Psoas muscle (tissue), 8 donors: ENCODE data around the gene WDR86. TPM values are rescaled to one million over a fixed set of nuclear protein-coding genes. Genes with fewer than 3 reads are reported as not detected.
A peak's percentile ranks its signal among the peaks of the same experiment; 100 is the strongest.

ENCODE experiments used
- ATAC-seq, 4 donors: fragments of 200-7000 bp; cut with Tn5 transposase; one replicate each; pipeline ENCODE4 v1.9.1; 2020; ENCODE audit warnings: moderate library complexity in 3 of 4, mild to moderate bottlenecking in 2 of 4
- DNase-seq, 2 donors: peaks; one replicate each; pipeline ENCODE4 v3.0.0-alpha.2; 2020
- H3K27ac ChIP-seq: fragments of 200-600 bp; one replicate; pipeline ENCODE4 v1.8.0; 2022
- H3K27me3 ChIP-seq, 3 donors: fragments of 200-600 bp in 1 of 3; one replicate each; pipeline versions ENCODE4 v1.6.1 to v1.8.0; 2013 to 2022; ENCODE audit warnings: low read length in 2 of 3, mild to moderate bottlenecking in 2 of 3, moderate library complexity in 1 of 3; ENCODE audit not compliant: insufficient read depth in 3 of 3
- H3K36me3 ChIP-seq, 2 donors: fragments of 200-600 bp in 1 of 2; one replicate each; pipeline versions ENCODE4 v1.6.1 to v1.8.0; 2013 to 2022; ENCODE audit warnings: low read depth in 1 of 2, mild to moderate bottlenecking in 1 of 2, moderate library complexity in 1 of 2; ENCODE audit not compliant: insufficient read depth in 1 of 2
- H3K4me1 ChIP-seq: fragments of 200-600 bp; one replicate; pipeline ENCODE4 v1.8.0; 2022
- H3K4me3 ChIP-seq: fragments of 200-600 bp; one replicate; pipeline ENCODE4 v1.8.0; 2022; ENCODE audit warnings: mild to moderate bottlenecking
- H3K9me3 ChIP-seq: fragments of 200-600 bp; one replicate; pipeline ENCODE4 v1.8.0; 2022
- whole genome bisulfite sequencing, 3 donors: extraction: QIAGEN DNeasy Blood & Tissue Kit; methylation state at CpG; one replicate each; pipeline versions ENCODE4 v1.1.6 to v1.1.7; 2013; 5-methylcytosine and 5-hydroxymethylcytosine counted together
- intact Hi-C, 2 donors: fragments of 100-400 bp; cut with DNase I; formaldehyde crosslinking; loops; one replicate each; pipeline versions ENCODE4 v1.11.0 to v1.14.2; 2022
- long read RNA-seq, 2 donors: library from polyadenylated mRNA; unstranded; transcript quantifications; one replicate each; pipeline ENCODE4 v2.0.0, GENCODE V29; 2021
- polyA plus RNA-seq, 3 donors: library from polyadenylated mRNA; stranded (reverse); fragments of 200-250 nt; gene quantifications; one replicate each; pipeline ENCODE4 v1.2.3, GENCODE V29; 2013
- total RNA-seq, 4 donors: library from RNA; stranded (reverse); fragmentation: NEBNext Ultra II Directional in 2 of 4; extraction: Animal tissue kit (Norgen Biotek cat#: 25700) in 2 of 4; gene quantifications; one replicate each; pipeline versions ENCODE4 v1.2.1 to v1.2.4, GENCODE V29; 2021 to 2023
- TF ChIP-seq, protein P1 (sequence below): fragments of 200-600 bp; IDR thresholded peaks from one replicate; pipeline ENCODE4 v1.8.0; 2022; ENCODE audit warnings: antibody characterized with exemption
- donor health status: healthy with polysubstance abuse.
- donor health status: DM: no; HTN: no; CAD: no; lungs with moderate emphysema.
- donor health status: Bipolar disorder and iron deficiency.
- donor health status: healthy.
- donor health status: DM: yes; HTN: yes; CAD: no.
- donor health status: DM: no; HTN: no; CAD: no.
- donor health status: DM: no; HTN: no; CAD: no.
- donor health status: DM: yes; HTN: yes; CAD: no.

The WDR86 gene, protein sequence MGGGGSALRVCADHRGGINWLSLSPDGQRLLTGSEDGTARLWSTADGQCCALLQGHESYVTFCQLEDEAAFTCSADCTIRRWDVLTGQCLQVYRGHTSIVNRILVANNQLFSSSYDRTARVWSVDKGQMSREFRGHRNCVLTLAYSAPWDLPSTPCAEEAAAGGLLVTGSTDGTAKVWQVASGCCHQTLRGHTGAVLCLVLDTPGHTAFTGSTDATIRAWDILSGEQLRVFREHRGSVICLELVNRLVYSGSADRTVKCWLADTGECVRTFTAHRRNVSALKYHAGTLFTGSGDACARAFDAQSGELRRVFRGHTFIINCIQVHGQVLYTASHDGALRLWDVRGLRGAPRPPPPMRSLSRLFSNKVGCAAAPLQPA
- total RNA-seq: under 1 TPM in 3 of 4 donors, not detected in 1; 0.29 to 0.44 (median 0.34) TPM
- polyA plus RNA-seq: under 1 TPM in 2 of 3 donors, not detected in 1; 0.03 to 0.20 TPM
- long read RNA-seq, donor 1: 0 reads
- long read RNA-seq, donor 2: 0 reads

DNA sequence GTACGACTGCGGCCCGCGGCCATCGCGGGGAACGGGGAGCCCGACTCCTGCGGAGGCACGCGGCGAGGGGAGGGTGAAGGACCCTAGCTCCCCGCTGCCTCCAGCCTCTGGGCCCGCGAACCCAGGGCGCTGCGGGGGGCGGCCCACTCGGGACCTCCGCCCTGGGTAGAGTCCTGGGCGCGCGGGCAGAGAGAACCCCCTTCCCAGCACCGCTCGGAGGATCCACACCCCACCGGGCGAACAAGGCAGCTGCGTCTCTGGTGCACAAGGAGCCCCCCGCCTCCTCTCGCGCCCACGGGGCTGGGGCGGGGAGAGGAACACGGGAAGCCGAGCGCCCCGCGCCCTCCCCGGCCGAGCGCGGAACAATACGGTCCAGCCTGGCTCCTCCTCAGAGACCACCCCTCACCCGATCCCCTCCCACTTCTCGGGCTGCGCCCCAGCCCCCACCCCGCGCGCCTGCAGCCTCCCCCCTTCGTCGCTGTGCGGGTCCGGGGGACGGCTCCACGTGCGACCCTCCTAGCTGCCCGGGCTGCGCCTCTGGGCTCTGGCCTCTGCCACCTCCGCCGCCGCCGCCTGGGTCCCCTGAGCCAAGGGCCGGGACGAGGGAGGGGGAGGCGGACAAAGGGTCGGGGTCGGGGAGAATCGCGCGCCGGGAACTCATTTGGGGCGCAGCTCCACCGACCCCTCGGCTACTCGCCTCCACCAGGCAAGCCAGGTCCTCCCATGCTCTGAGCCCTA is at the start of gene WDR86:
Gene WDR86 (minus strand): TSS at position 372 of the 738 bp plus-strand sequence. CDS start 449 bp downstream, outside the sequence.
- Histone ChIP-seq H3K27ac (no peak within 1 kb of the TSS), H3K36me3 (no peaks in the 10 kb centered on the region), H3K4me3 (peak within 1 kb of the TSS; percentile 62), H3K4me1 (peaks cover 10% of the 10 kb centered on the region), H3K9me3 (no peaks in the 10 kb centered on the region), H3K27me3 (peaks cover 0 to 59% (median 20%) of the 10 kb centered on the region in 3 donors)
- ATAC-seq (peak; percentile 21 to 39 (median 28)), DNase-seq (peak in 1 of 2 donors; percentile 47)
- 0 to 1% (median 1%) methylated on average over 43 to 75 of the region's 75 CpGs for WGBS, 3 donors
- intact Hi-C loops: no loop called here
- TF ChIP-seq, protein P1, sequence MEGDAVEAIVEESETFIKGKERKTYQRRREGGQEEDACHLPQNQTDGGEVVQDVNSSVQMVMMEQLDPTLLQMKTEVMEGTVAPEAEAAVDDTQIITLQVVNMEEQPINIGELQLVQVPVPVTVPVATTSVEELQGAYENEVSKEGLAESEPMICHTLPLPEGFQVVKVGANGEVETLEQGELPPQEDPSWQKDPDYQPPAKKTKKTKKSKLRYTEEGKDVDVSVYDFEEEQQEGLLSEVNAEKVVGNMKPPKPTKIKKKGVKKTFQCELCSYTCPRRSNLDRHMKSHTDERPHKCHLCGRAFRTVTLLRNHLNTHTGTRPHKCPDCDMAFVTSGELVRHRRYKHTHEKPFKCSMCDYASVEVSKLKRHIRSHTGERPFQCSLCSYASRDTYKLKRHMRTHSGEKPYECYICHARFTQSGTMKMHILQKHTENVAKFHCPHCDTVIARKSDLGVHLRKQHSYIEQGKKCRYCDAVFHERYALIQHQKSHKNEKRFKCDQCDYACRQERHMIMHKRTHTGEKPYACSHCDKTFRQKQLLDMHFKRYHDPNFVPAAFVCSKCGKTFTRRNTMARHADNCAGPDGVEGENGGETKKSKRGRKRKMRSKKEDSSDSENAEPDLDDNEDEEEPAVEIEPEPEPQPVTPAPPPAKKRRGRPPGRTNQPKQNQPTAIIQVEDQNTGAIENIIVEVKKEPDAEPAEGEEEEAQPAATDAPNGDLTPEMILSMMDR: no peak

DNA sequence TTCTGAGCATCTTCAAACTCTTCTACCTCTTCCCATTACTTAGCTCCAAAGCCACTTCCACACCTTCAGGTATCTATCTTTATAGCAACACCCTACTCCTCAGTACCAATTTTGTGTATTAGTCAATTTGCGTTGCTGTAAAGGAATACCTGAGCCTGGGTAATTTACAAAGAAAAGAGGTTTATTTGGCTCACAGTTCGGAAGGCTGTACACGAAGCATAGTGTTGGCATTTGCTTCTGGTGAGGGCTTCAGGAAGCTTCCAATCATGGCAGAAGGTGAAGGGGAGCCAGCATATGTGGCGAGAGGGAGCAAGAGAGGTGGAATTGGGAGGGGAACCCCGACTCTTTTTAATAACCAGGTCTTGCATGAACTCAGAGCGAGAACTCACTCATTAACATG is 47.7 kb upstream of the WDR86 start:
- H3K27ac ChIP-seq: no peak overlapping the region
- H3K9me3 ChIP-seq: peaks cover 5% of the 10 kb centered on the region
- H3K36me3 ChIP-seq: no peaks in the 10 kb centered on the region
- ATAC-seq: no peak
- no peak overlapping the region for H3K4me3 ChIP-seq
- TF ChIP-seq, protein P1: no peak
- 95 to 97% (median 96%) methylated on average over 6 of the region's 6 CpGs for WGBS, 3 donors
- no peak for DNase-seq
- intact Hi-C loops: loop anchor here in 1 of 2 donors (10.0 kb wide), 1 partner anchor 297 kb away; no protein-coding TSS in a partner anchor
- H3K27me3 ChIP-seq: no peaks in the 10 kb centered on the region
- peaks cover 25% of the 10 kb centered on the region for H3K4me1 ChIP-seq

DNA sequence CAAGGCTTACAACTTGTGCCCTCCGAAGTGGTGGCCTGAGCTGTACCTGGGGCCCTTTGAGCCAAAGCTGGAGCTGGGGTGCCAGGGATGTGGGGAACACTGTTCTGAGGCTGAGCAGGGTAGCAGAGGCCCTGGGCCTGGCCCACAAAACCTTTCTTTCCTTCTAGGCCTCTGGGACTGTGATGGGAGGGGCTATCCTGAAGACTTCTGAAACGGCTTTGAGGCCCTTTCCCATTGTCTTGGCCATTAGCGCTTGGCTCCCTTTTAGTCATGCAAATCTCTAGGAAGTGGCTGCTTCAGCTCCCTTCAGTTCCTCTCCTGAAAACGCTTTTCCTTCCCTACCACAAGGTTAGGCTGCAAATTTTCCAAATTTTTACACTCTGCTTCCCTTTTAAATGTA is 46.9 kb upstream of the WDR86 start:
- Histone ChIP-seq H3K36me3 (no peaks in the 10 kb centered on the region), H3K27me3 (no peaks in the 10 kb centered on the region), H3K27ac (no peak overlapping the region), H3K9me3 (no peaks in the 10 kb centered on the region), H3K4me1 (peaks cover 25% of the 10 kb centered on the region), H3K4me3 (no peak overlapping the region)
- WGBS, 3 donors: 83 to 86% (median 83%) methylated on average over 4 of the region's 4 CpGs
- TF ChIP-seq, protein P1: no peak
- ATAC-seq (no peak), DNase-seq (no peak)
- intact Hi-C loops: loop anchor here in 1 of 2 donors (10.0 kb wide), 1 partner anchor 298 kb away; no protein-coding TSS in a partner anchor

DNA sequence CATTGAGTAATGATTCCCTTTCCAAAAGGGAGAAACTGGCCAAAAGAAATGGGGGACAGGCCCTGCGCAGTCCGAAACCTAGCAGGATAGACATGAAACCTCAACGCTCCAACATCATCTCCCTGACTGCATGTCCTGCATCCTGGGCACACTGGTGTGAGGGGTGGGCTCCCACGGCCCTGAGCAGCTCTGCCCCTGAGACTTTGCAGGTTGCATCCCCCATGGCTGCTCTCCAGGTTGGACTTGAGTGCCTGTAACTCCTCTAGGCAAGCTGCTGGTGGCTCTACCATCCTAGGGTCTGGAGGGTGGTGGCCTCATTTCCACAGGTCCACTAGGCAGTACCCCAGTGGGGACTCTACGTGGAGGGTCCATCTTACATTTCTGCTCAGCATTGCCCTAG is 46.4 kb upstream of the WDR86 start:
- Histone ChIP-seq H3K27ac (no peak overlapping the region), H3K27me3 (no peaks in the 10 kb centered on the region), H3K36me3 (no peaks in the 10 kb centered on the region), H3K9me3 (no peaks in the 10 kb centered on the region), H3K4me1 (peaks cover 20% of the 10 kb centered on the region), H3K4me3 (no peak overlapping the region)
- TF ChIP-seq, protein P1: no peak
- ATAC-seq: no peak
- DNase-seq: no peak
- WGBS, 3 donors: 96 to 98% (median 97%) methylated on average over 5 of the region's 5 CpGs
- intact Hi-C loops: loop anchor here in 1 of 2 donors (10.0 kb wide), 1 partner anchor 299 kb away; no protein-coding TSS in a partner anchor
